OCI-LY7 (cell line): ENCODE data around the gene KLHL22. TPM values are rescaled to one million over a fixed set of nuclear protein-coding genes. Genes with fewer than 3 reads are reported as not detected.
"Not testable (repeated sequence)": the region's sequence is repeated elsewhere in the genome, so short reads cannot be mapped to it uniquely, and the experiment has no call there.

Source experiments
- BruUV-seq: library from RNA; stranded (reverse); fragments of 400-500 nt; replicated peaks from 2 replicates; lab custom pipeline; 2021; lab: Mats Ljungman, UMichigan
- CTCF ChIA-PET: fragments of 300-600 bp; sonication (Branson Sonifier 250); formaldehyde crosslinking; loops from one replicate; lab custom pipeline; 2022; ENCODE audit warnings: antibody characterized with exemption; ENCODE audit not compliant: unreplicated experiment; lab: Charles Lee
- POLR2A ChIA-PET: fragments of 300-600 bp; sonication (Branson Sonifier 250); formaldehyde crosslinking; loops from one replicate; lab custom pipeline; 2022; ENCODE audit warnings: antibody characterized with exemption; lab: Charles Lee
- DNase-seq: peaks from one replicate; pipeline ENCODE4 v3.0.0-alpha.2; 2015; ENCODE audit warnings: low spot score
- H2AFZ ChIP-seq: fragments of 200-600 bp; sonication (generic), shearing (Covaris generic); 2 replicates; pipeline ENCODE4 v1.6.1; 2014; ENCODE audit warnings: mild to moderate bottlenecking, antibody characterized with exemption, low read length, moderate library complexity
- H3K27ac ChIP-seq: fragments of 200-600 bp; sonication (generic); 2 replicates; pipeline ENCODE4 v1.5.1; 2014; ENCODE audit warnings: mixed run types, low read depth, mild to moderate bottlenecking, moderate library complexity, low read length, inconsistent platforms; ENCODE audit not compliant: poor library complexity, severe bottlenecking
- H3K36me3 ChIP-seq: fragments of 200-600 bp; sonication (generic); 2 replicates; pipeline ENCODE4 v1.6.1; 2014; ENCODE audit warnings: mild to moderate bottlenecking, antibody characterized with exemption, low read length, moderate library complexity, mixed read lengths; ENCODE audit not compliant: insufficient read depth
- H3K4me1 ChIP-seq: fragments of 200-600 bp; sonication (generic); 2 replicates; pipeline ENCODE4 v1.5.1; 2014; ENCODE audit warnings: mild to moderate bottlenecking, low read length; ENCODE audit not compliant: insufficient read depth, poor library complexity, severe bottlenecking
- H3K4me2 ChIP-seq: fragments of 200-600 bp; sonication (generic); 2 replicates; pipeline ENCODE4 v1.6.1; 2014; ENCODE audit warnings: mild to moderate bottlenecking, low read length
- H3K4me3 ChIP-seq: fragments of 200-600 bp; sonication (generic); 2 replicates; pipeline ENCODE4 v1.5.1; 2014; ENCODE audit warnings: mild to moderate bottlenecking, low read depth, low read length; ENCODE audit not compliant: poor library complexity, severe bottlenecking
- H3K79me2 ChIP-seq: fragments of 200-600 bp; sonication (generic); 2 replicates; pipeline ENCODE4 v1.6.1; 2016; ENCODE audit warnings: low read depth, mild to moderate bottlenecking, low read length, moderate library complexity, mixed read lengths; ENCODE audit not compliant: insufficient read depth
- H3K9me2 ChIP-seq: fragments of 200-600 bp; sonication (generic); 2 replicates; pipeline ENCODE4 v1.6.1; 2016; ENCODE audit warnings: mild to moderate bottlenecking, low read length, mixed read lengths; ENCODE audit not compliant: insufficient read depth
- H3K9me3 ChIP-seq: fragments of 200-600 bp; sonication (generic); 2 replicates; pipeline ENCODE4 v1.6.1; 2014; ENCODE audit warnings: mild to moderate bottlenecking, mixed run types, low read length, mixed read lengths
- H4K20me1 ChIP-seq: fragments of 200-600 bp; sonication (generic); 2 replicates; pipeline ENCODE4 v1.6.1; 2014; ENCODE audit warnings: mild to moderate bottlenecking, antibody characterized with exemption, low read length, moderate library complexity, mixed read lengths; ENCODE audit not compliant: insufficient read depth
- CTCF ChIP-seq: fragments of 200-600 bp; sonication (generic); conservative IDR thresholded peaks from 2 replicates; pipeline ENCODE4 v1.5.1; 2014; ENCODE audit warnings: mild to moderate bottlenecking, antibody characterized with exemption, low read length, moderate library complexity, mixed read lengths
- EZH2phosphoT487 ChIP-seq: fragments of 200-600 bp; sonication (generic); IDR thresholded peaks from 2 replicates; pipeline ENCODE4 v1.6.1; 2018; ENCODE audit warnings: low read depth, borderline replicate concordance, mild to moderate bottlenecking, mixed run types, antibody characterized with exemption, low read length, moderate library complexity, mixed read lengths
- intact Hi-C: fragments of 100-400 bp; cut with micrococcal nuclease; formaldehyde crosslinking; loops from one replicate; pipeline ENCODE4 v1.10.0; 2022; ENCODE audit not compliant: unreplicated experiment
- total RNA-seq, 2 experiments: library from RNA; depleted of rRNA in 1 of 2; stranded (reverse); fragments of >200 nt in 1 of 2; shearing (Covaris generic) in 1 of 2; gene quantifications; 2 replicates each; pipeline ENCODE4 v1.2.3, GENCODE V29; 2014 to 2022

The KLHL22 gene
- total RNA-seq, 2 experiments from 2014 or later, result 14.8 to 38.1 TPM

GRCh38 chr22:20475115-20475436 is 20.5 kb downstream of the KLHL22 start:
- Histone ChIP-seq H2AFZ (no peak overlapping the region), H3K79me2 (no peaks in the 10 kb centered on the region), H3K27ac (no peak overlapping the region), H4K20me1 (no peaks in the 10 kb centered on the region), H3K4me3 (no peak overlapping the region), H3K9me3 (no peaks in the 10 kb centered on the region), H3K4me2 (no peak overlapping the region), H3K9me2 (no peaks in the 10 kb centered on the region), H3K36me3 (no peaks in the 10 kb centered on the region), H3K4me1 (no peaks in the 10 kb centered on the region)
- CTCF ChIA-PET, result no interaction called here
- POLR2A ChIA-PET, result no interaction called here
- intact Hi-C loops, result no loop called here
- no peak for DNase-seq
- BruUV-seq, result TSS peak; percentile 39
- no peak for TF ChIP-seq CTCF
- TF ChIP-seq EZH2phosphoT487, result no peak

- Histone ChIP-seq H3K27ac (no peak overlapping the region), H3K4me1 (no peaks in the 10 kb centered on the region), H3K4me3 (no peak overlapping the region), H3K9me2 (no peaks in the 10 kb centered on the region), H3K36me3 (no peaks in the 10 kb centered on the region), H4K20me1 (no peaks in the 10 kb centered on the region), H2AFZ (no peak overlapping the region), H3K79me2 (no peaks in the 10 kb centered on the region), H3K9me3 (no peaks in the 10 kb centered on the region), H3K4me2 (no peak overlapping the region)
- no peak for DNase-seq
- intact Hi-C loops, result no loop called here
- ChIA-PET POLR2A (interaction anchor here (0.5 kb wide), 1 partner anchor 52 kb away, joined by 3 read pairs; no protein-coding TSS in a partner anchor), CTCF (no interaction called here)
- TF ChIP-seq CTCF (no peak), EZH2phosphoT487 (no peak)
- BruUV-seq, result no TSS peak
Observed at GRCh38 chr22:20472629-20473442, 22.8 kb downstream of the KLHL22 start.

GRCh38 chr22:20471126-20471833 is 24.3 kb downstream of the KLHL22 start:
- no peak for TF ChIP-seq EZH2phosphoT487
- TF ChIP-seq CTCF, result no peak
- H3K27ac ChIP-seq, result no peak overlapping the region
- ChIA-PET CTCF (no interaction called here), POLR2A (no interaction called here)
- H3K9me2 ChIP-seq, result no peaks in the 10 kb centered on the region
- H4K20me1 ChIP-seq, result no peaks in the 10 kb centered on the region
- BruUV-seq, result no TSS peak
- no peaks in the 10 kb centered on the region for H3K9me3 ChIP-seq
- intact Hi-C loops, result no loop called here
- H3K36me3 ChIP-seq, result no peaks in the 10 kb centered on the region
- no peak overlapping the region for H3K4me2 ChIP-seq
- no peak overlapping the region for H3K4me3 ChIP-seq
- no peaks in the 10 kb centered on the region for H3K4me1 ChIP-seq
- no peaks in the 10 kb centered on the region for H3K79me2 ChIP-seq
- DNase-seq, result no peak
- no peak overlapping the region for H2AFZ ChIP-seq

GRCh38 chr22:20470525-20470924 is 25.1 kb downstream of the KLHL22 start:
- H3K27ac ChIP-seq, H4K20me1 ChIP-seq, H2AFZ ChIP-seq, H3K9me3 ChIP-seq, H3K4me1 ChIP-seq, intact Hi-C loops, H3K4me2 ChIP-seq, BruUV-seq, H3K4me3 ChIP-seq, H3K9me2 ChIP-seq, H3K79me2 ChIP-seq, DNase-seq, CTCF ChIA-PET, POLR2A ChIA-PET, H3K36me3 ChIP-seq: not testable (repeated sequence)
